H9 (cell line): Measurements from ENCODE around the gene MRPS15. TPM values are rescaled to one million over a fixed set of nuclear protein-coding genes. Genes with fewer than 3 reads are reported as not detected.

ENCODE experiments used
- DNase-seq: peaks from one replicate; pipeline ENCODE4 v3.0.0-alpha.2; 2017
- H2AFZ ChIP-seq: one replicate; pipeline ENCODE4 v1.6.1; 2013; ENCODE audit warnings: mild to moderate bottlenecking, low read length, control low read depth, moderate library complexity
- H2AK5ac ChIP-seq: 2 replicates; pipeline ENCODE4 v1.6.1; 2013; ENCODE audit warnings: low read length, control low read depth, mixed read lengths; ENCODE audit not compliant: insufficient read length
- H2BK120ac ChIP-seq: one replicate; pipeline ENCODE4 v1.6.1; 2013; ENCODE audit warnings: low read depth, mild to moderate bottlenecking, low read length, control low read depth, inconsistent platforms; ENCODE audit not compliant: poor library complexity, severe bottlenecking
- H2BK12ac ChIP-seq: 2 replicates; pipeline ENCODE4 v1.6.1; 2013; ENCODE audit warnings: low read length, control low read depth, mixed read lengths, low read depth; ENCODE audit not compliant: insufficient read length
- H2BK15ac ChIP-seq: 2 replicates; pipeline ENCODE4 v1.6.1; 2013; ENCODE audit warnings: low read depth, low read length, control low read depth
- H2BK20ac ChIP-seq: one replicate; pipeline ENCODE4 v1.6.1; 2013; ENCODE audit warnings: low read depth, mild to moderate bottlenecking, low read length, control low read depth, inconsistent platforms; ENCODE audit not compliant: poor library complexity, severe bottlenecking
- H2BK5ac ChIP-seq: 2 replicates; pipeline ENCODE4 v1.6.1; 2013; ENCODE audit warnings: low read length, control low read depth, mixed read lengths; ENCODE audit not compliant: insufficient read length
- H3K14ac ChIP-seq: 2 replicates; pipeline ENCODE4 v1.6.1; 2013; ENCODE audit warnings: low read length, control low read depth; ENCODE audit not compliant: insufficient read depth
- H3K18ac ChIP-seq: 2 replicates; pipeline ENCODE4 v1.6.1; 2013; ENCODE audit warnings: low read depth, mild to moderate bottlenecking, mixed read lengths, low read length, control low read depth; ENCODE audit not compliant: insufficient read length
- H3K23ac ChIP-seq: 2 replicates; pipeline ENCODE4 v1.6.1; 2013; ENCODE audit warnings: low read length, control low read depth, mixed read lengths, low read depth; ENCODE audit not compliant: insufficient read length
- H3K23me2 ChIP-seq: 2 replicates; pipeline ENCODE4 v1.6.1; 2013; ENCODE audit warnings: low read depth, mild to moderate bottlenecking, mixed read lengths, low read length, control low read depth; ENCODE audit not compliant: insufficient read length, poor library complexity, severe bottlenecking
- H3K27ac ChIP-seq: 2 replicates; pipeline ENCODE4 v1.5.1; 2013; ENCODE audit warnings: low read length, control low read depth, mixed read lengths, low read depth; ENCODE audit not compliant: insufficient read length
- H3K27me3 ChIP-seq: 2 replicates; pipeline ENCODE4 v1.6.1; 2013; ENCODE audit warnings: low read length, control low read depth, inconsistent platforms; ENCODE audit not compliant: insufficient read depth
- H3K4ac ChIP-seq: 2 replicates; pipeline ENCODE4 v1.6.1; 2013; ENCODE audit warnings: low read depth, mild to moderate bottlenecking, control low read depth, inconsistent platforms, low read length, moderate library complexity
- H3K4me1 ChIP-seq: 2 replicates; pipeline ENCODE4 v1.6.1; 2013; ENCODE audit warnings: low read length, control low read depth, inconsistent platforms; ENCODE audit not compliant: insufficient read depth
- H3K4me2 ChIP-seq: 2 replicates; pipeline ENCODE4 v1.6.1; 2013; ENCODE audit warnings: low read length, control low read depth, mixed read lengths; ENCODE audit not compliant: insufficient read length, insufficient read depth
- H3K56ac ChIP-seq: 2 replicates; pipeline ENCODE4 v1.6.1; 2013; ENCODE audit warnings: low read depth, mild to moderate bottlenecking, mixed read lengths, low read length, control low read depth; ENCODE audit not compliant: insufficient read length
- H3K79me1 ChIP-seq: 2 replicates; pipeline ENCODE4 v1.6.1; 2013; ENCODE audit warnings: low read depth, mild to moderate bottlenecking, moderate library complexity, low read length, control low read depth, inconsistent platforms; ENCODE audit not compliant: insufficient read depth, poor library complexity, severe bottlenecking
- H3K79me2 ChIP-seq: 2 replicates; pipeline ENCODE4 v1.6.1; 2013; ENCODE audit warnings: low read length, control low read depth, inconsistent platforms; ENCODE audit not compliant: insufficient read depth
- H3K9ac ChIP-seq: 2 replicates; pipeline ENCODE4 v1.6.1; 2013; ENCODE audit warnings: low read length, control low read depth, mixed read lengths; ENCODE audit not compliant: insufficient read length; ENCODE audit errors: extremely low read depth
- H3K9me3 ChIP-seq: one replicate; pipeline ENCODE4 v1.6.1; 2013; ENCODE audit warnings: low read depth, low read length, inconsistent platforms; ENCODE audit not compliant: control insufficient read depth
- H3T11ph ChIP-seq: one replicate; pipeline ENCODE4 v1.6.1; 2013; ENCODE audit warnings: mild to moderate bottlenecking, low read length, control low read depth, inconsistent platforms
- H4K20me1 ChIP-seq: one replicate; pipeline ENCODE4 v1.6.1; 2013; ENCODE audit not compliant: control insufficient read depth, insufficient read length, insufficient read depth
- H4K5ac ChIP-seq: 2 replicates; pipeline ENCODE4 v1.6.1; 2013; ENCODE audit warnings: low read depth, mild to moderate bottlenecking, mixed read lengths, low read length, control low read depth; ENCODE audit not compliant: insufficient read length
- H4K8ac ChIP-seq: replicated peaks from 2 replicates; pipeline ENCODE4 v1.6.1; 2013; ENCODE audit warnings: low read length, control low read depth, mixed read lengths, low read depth; ENCODE audit not compliant: insufficient read length
- H4K91ac ChIP-seq: 2 replicates; pipeline ENCODE4 v1.6.1; 2013; ENCODE audit warnings: low read depth, mild to moderate bottlenecking, moderate library complexity, mixed read lengths, low read length, control low read depth; ENCODE audit not compliant: insufficient read length
- H3K27ac Mint-ChIP-seq, 3 experiments: 2 replicates in 2 of 3; 3 replicates in 1 of 3; pipeline ENCODE4 v1.8.0; 2020 to 2021; ENCODE audit warnings: mixed read lengths in 3 of 3, mild to moderate bottlenecking in 1 of 3, moderate library complexity in 1 of 3
- H3K27me3 Mint-ChIP-seq: 2 replicates; pipeline ENCODE4 v1.8.0; 2021; ENCODE audit warnings: low read depth, mild to moderate bottlenecking, moderate library complexity, mixed read lengths
- H3K36me3 Mint-ChIP-seq, 3 experiments: 2 replicates in 2 of 3; 3 replicates in 1 of 3; pipeline ENCODE4 v1.8.0; 2020 to 2021; ENCODE audit warnings: low read depth in 3 of 3, mixed read lengths in 3 of 3; ENCODE audit not compliant: insufficient read depth in 1 of 3
- H3K4me1 Mint-ChIP-seq, 2 experiments: 2 replicates each; pipeline ENCODE4 v1.8.0; 2020; ENCODE audit warnings: mixed read lengths in 2 of 2
- H3K4me3 Mint-ChIP-seq, 2 experiments: 2 replicates in 1 of 2; 3 replicates in 1 of 2; pipeline ENCODE4 v1.8.0; 2020 to 2021; ENCODE audit warnings: mild to moderate bottlenecking in 2 of 2, mixed read lengths in 2 of 2, moderate library complexity in 1 of 2
- H3K9me3 Mint-ChIP-seq, 2 experiments: 2 replicates in 1 of 2; 3 replicates in 1 of 2; pipeline ENCODE4 v1.8.0; 2020; ENCODE audit warnings: mild to moderate bottlenecking in 2 of 2, mixed read lengths in 2 of 2, moderate library complexity in 1 of 2
- WGBS: extraction: QIAGEN DNeasy Blood & Tissue Kit; methylation state at CpG from one replicate; pipeline ENCODE4 v1.1.7; 2013; ENCODE audit warnings: missing lambda C conversion rate, low lambda C conversion rate, mixed read lengths; ENCODE audit not compliant: insufficient read length; ENCODE audit errors: extremely low coverage; 5-methylcytosine and 5-hydroxymethylcytosine counted together
- total RNA-seq: library from RNA; stranded (reverse); gene quantifications from 2 replicates; pipeline ENCODE4 v1.2.1, GENCODE V29; 2021
- TF ChIP-seq, protein P1 (sequence below): fragments of 200-600 bp; sonication (generic); conservative IDR thresholded peaks from 3 replicates; pipeline ENCODE4 v1.8.0; 2021; ENCODE audit warnings: antibody characterized with exemption, mild to moderate bottlenecking

MRPS15 gene
- total RNA-seq, 1 experiment from 2014 or later, result 111 TPM

DNA sequence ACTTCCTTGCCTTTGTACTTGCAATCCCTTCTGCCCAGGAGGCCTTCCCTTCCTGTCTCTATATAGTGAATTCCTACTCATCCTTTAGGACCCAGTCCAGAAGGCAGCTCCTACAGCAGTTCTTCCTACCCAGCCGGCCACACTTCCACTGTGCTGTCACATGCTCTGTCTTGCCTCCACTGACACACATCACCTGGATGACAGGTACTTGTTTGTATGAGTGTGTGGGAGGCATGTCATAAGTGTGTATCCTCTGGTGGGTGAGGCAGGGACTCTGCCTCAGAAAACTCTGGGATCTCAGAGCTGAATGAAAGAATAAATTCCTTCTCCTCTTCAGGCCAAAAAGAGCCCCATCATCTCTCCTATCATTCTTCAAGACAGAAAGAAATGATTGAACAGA lies 8.8 kb downstream of the MRPS15 start:
- DNase-seq, result no peak
- no peak overlapping the region for H4K5ac ChIP-seq
- H3K56ac ChIP-seq, result no peak overlapping the region
- H3K9me3 ChIP-seq, result no peaks in the 10 kb centered on the region
- Mint-ChIP-seq H3K4me3 (no peak overlapping the region), H3K27me3 (no peaks in the 10 kb centered on the region; the same call in 1 of the 2 replicates), H3K36me3 (peaks cover 21 to 53% (median 45%) of the 10 kb centered on the region in 3 experiments; a peak in 6 of 7 replicates), H3K27ac (no peak overlapping the region; a peak in 1 of 7 replicates), H3K9me3 (no peaks in the 10 kb centered on the region; a peak in 1 of 5 replicates), H3K4me1 (peaks cover 0 to 6% of the 10 kb centered on the region in 2 experiments; a peak in 1 of 4 replicates)
- H3K27me3 ChIP-seq, result no peaks in the 10 kb centered on the region
- no peak overlapping the region for H4K91ac ChIP-seq
- no peaks in the 10 kb centered on the region for H3K79me2 ChIP-seq
- H2BK12ac ChIP-seq, result no peak overlapping the region
- TF ChIP-seq, protein P1, sequence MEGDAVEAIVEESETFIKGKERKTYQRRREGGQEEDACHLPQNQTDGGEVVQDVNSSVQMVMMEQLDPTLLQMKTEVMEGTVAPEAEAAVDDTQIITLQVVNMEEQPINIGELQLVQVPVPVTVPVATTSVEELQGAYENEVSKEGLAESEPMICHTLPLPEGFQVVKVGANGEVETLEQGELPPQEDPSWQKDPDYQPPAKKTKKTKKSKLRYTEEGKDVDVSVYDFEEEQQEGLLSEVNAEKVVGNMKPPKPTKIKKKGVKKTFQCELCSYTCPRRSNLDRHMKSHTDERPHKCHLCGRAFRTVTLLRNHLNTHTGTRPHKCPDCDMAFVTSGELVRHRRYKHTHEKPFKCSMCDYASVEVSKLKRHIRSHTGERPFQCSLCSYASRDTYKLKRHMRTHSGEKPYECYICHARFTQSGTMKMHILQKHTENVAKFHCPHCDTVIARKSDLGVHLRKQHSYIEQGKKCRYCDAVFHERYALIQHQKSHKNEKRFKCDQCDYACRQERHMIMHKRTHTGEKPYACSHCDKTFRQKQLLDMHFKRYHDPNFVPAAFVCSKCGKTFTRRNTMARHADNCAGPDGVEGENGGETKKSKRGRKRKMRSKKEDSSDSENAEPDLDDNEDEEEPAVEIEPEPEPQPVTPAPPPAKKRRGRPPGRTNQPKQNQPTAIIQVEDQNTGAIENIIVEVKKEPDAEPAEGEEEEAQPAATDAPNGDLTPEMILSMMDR, result no peak
- no CpG with 5 or more reads among the region's 1 CpG for WGBS
- no peak overlapping the region for H3K9ac ChIP-seq
- no peak overlapping the region for H2AK5ac ChIP-seq
- no peak overlapping the region for H3K23ac ChIP-seq
- H2BK20ac ChIP-seq, result no peak overlapping the region
- H3K79me1 ChIP-seq, result no peaks in the 10 kb centered on the region
- no peak overlapping the region for H2BK15ac ChIP-seq
- no peaks in the 10 kb centered on the region for H4K20me1 ChIP-seq
- no peak overlapping the region for H4K8ac ChIP-seq
- no peaks in the 10 kb centered on the region for H3K4me1 ChIP-seq
- H3K4me2 ChIP-seq, result no peak overlapping the region
- no peak overlapping the region for H3T11ph ChIP-seq
- peaks cover 5% of the 10 kb centered on the region for H3K23me2 ChIP-seq
- no peak overlapping the region for H2BK120ac ChIP-seq
- no peak overlapping the region for H2AFZ ChIP-seq
- no peak overlapping the region for H2BK5ac ChIP-seq
- H3K27ac ChIP-seq, result no peak overlapping the region
- no peak overlapping the region for H3K14ac ChIP-seq
- H3K18ac ChIP-seq, result no peak overlapping the region
- H3K4ac ChIP-seq, result no peak overlapping the region
